Measurements from ENCODE around the gene KANSL1L. TPM values are rescaled to one million over a fixed set of nuclear protein-coding genes. Genes with fewer than 3 reads are reported as not detected.

Gene KANSL1L
- total and polyA plus RNA-seq, 12 donors: 4.0 to 27.3 (median 18.9) TPM

DNA sequence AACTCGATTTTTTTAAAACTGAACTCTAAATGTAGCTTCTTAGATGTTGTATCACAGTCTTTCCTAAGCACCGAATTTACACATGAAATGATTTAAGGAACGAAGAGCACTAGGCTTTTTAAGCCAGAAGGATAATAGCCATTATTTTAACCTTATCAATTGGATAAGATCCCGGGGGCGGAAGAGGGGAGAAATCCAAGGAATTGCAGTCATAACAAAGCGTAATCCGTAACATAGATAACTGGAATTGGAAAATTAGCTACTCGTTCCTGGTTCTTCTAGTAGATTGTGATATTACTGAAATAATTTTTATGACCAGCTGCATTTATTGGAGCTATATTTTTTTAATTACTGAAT, 988 bp upstream of the KANSL1L start:
- Histone ChIP-seq H3K36me3 (no peaks in the 10 kb centered on the region), H3K9me3 (peaks cover 0 to 3% (median 0%) of the 10 kb centered on the region in 11 donors), H3K4me3 (peak overlapping the region; percentile 42 to 94 (median 86)), H3K4me1 (peaks cover 3 to 35% (median 32%) of the 10 kb centered on the region in 9 donors), H3K27ac (peak overlapping the region; percentile 87 to 100 (median 99)), H3K27me3 (peaks cover 0 to 9% (median 0%) of the 10 kb centered on the region in 7 donors)
- TF ChIP-seq, protein P1, sequence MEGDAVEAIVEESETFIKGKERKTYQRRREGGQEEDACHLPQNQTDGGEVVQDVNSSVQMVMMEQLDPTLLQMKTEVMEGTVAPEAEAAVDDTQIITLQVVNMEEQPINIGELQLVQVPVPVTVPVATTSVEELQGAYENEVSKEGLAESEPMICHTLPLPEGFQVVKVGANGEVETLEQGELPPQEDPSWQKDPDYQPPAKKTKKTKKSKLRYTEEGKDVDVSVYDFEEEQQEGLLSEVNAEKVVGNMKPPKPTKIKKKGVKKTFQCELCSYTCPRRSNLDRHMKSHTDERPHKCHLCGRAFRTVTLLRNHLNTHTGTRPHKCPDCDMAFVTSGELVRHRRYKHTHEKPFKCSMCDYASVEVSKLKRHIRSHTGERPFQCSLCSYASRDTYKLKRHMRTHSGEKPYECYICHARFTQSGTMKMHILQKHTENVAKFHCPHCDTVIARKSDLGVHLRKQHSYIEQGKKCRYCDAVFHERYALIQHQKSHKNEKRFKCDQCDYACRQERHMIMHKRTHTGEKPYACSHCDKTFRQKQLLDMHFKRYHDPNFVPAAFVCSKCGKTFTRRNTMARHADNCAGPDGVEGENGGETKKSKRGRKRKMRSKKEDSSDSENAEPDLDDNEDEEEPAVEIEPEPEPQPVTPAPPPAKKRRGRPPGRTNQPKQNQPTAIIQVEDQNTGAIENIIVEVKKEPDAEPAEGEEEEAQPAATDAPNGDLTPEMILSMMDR (IDR thresholded peaks at IDR 0.05): no peak
- intact Hi-C loops (cut with DNase I): loop anchor here in 4 of 10 donors (5.0 to 10.0 kb wide), 2 partner anchors 167 to 170 kb away; partner anchors contain the start of gene RPE (in 4 of the 4)
- 4% methylated on average over 8 of the region's 8 CpGs for WGBS, 2 donors
- no peak for ATAC-seq
- DNase-seq: no peak

DNA sequence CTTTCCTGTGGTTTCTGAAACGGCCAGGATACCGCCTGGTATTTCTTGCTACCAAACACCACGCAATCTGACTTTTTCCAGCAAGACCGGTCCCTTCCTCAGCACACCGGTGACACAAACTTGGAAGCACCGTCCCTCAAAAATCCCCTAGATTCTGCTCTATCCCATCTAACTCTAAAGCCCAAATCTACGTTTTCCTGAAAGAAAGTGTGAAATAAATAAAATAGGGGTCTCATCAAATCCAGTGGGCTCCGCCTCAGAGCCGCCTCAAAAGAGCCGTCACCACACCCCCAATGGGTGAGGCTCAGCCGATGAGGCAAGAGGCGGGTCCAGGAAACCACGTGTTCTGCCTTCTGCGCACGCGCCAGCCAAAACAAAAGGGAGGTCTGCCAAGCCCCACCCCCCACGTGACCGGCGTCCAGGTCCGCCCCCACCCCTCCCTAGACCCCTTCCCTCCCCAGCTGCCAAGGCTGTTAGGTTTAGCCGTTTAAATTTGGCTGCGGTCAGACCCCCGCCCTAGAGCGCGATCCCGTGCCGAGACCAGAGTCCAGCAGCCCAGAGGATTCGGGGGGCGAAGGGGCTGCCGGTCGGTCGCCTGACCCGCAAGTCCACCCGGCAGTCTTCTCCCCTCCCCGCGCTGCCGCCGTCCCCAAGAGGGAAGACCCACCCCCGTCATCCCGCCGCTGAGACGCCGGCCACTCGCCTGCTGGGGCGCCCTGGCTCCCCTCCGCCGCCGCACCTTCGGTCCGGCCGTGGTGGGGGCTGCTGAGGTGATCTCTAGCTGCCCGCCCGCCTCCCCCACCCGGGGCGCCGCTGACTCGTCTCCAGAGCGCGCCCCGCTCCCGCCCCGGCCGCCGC, 534 bp downstream of the KANSL1L start:
- 0 to 1% methylated on average over 48 to 64 of the region's 64 CpGs for WGBS, 2 donors
- peak overlapping the region; percentile 97 to 100 (median 99) for H3K27ac ChIP-seq
- DNase-seq: peak; percentile 96 to 97
- peak overlapping the region; percentile 71 to 94 (median 86) for H3K4me3 ChIP-seq
- peaks cover 3 to 51% (median 46%) of the 10 kb centered on the region in 9 donors for H3K4me1 ChIP-seq
- intact Hi-C loops (cut with DNase I): loop anchor here in 6 of 10 donors (1.0 to 10.0 kb wide), 4 partner anchors 166 to 168 kb away; partner anchors contain the start of gene RPE (in 6 of the 6)
- peaks cover 0 to 9% (median 0%) of the 10 kb centered on the region in 7 donors for H3K27me3 ChIP-seq
- TF ChIP-seq, protein P1 (IDR thresholded peaks at IDR 0.05): peak in 2 of 9 donors; percentile 7 to 17
- H3K9me3 ChIP-seq: no peaks in the 10 kb centered on the region
- H3K36me3 ChIP-seq: no peaks in the 10 kb centered on the region
- peak; percentile 85 to 95 (median 92) for ATAC-seq

DNA sequence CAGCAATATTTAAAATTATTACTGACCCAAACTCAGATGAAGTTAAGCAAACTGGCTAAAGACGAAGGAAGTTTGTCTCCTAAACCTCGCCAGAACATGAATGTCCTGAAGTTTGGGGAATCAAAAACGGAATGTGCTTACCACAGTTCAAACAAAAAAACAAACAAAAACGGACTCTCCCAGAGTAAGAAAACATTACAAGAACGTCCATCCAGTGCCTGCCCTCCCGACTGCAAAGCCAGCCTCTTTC, 1.1 kb downstream of the KANSL1L start:
- peaks cover 3 to 52% (median 51%) of the 10 kb centered on the region in 9 donors for H3K4me1 ChIP-seq
- no peaks in the 10 kb centered on the region for H3K36me3 ChIP-seq
- peaks cover 0 to 9% (median 0%) of the 10 kb centered on the region in 7 donors for H3K27me3 ChIP-seq
- H3K4me3 ChIP-seq: peak overlapping the region; percentile 71 to 94 (median 86)
- ATAC-seq (no peak), DNase-seq (peak in 1 of 2 donors; percentile 24)
- intact Hi-C loops (cut with DNase I): loop anchor here in 5 of 10 donors (2.0 to 10.0 kb wide), 3 partner anchors 165 to 168 kb away; partner anchors contain the start of gene RPE (in 5 of the 5)
- H3K9me3 ChIP-seq: no peaks in the 10 kb centered on the region
- 0% methylated on average over 6 of the region's 6 CpGs for WGBS, 2 donors
- H3K27ac ChIP-seq: peak overlapping the region; percentile 97 to 100 (median 99)
- TF ChIP-seq, protein P1 (IDR thresholded peaks at IDR 0.05): no peak

DNA sequence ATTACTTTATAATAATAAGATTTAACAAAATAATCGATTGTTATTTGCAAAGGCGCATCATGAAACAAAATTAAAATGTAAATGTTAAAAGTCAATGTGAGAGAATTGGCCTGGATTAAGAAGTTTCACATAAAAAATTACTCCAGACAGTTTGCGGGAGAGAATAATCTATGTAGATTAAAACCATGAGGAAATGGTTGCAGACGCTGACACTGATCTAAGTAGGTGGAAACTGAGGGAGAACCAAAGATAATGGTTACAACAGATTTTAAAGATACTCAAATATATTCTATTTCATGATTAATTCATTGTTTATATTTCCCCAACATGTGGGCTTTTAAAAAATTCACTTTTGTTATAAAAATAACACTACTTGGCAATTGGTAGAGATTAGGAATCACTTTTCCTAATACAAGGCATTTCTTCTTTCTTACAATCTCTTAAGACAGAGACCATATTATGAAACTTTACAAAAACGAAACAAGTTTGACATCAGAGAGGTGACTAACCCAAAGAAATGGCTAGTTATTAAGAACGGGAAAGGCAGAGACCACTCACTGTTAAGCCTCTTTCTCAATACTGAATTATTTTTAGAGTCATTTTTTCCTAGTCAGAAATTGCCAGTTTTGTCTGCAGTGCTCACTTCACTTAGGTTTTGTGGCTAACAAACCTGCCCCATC, 1.6 kb downstream of the KANSL1L start:
- DNase-seq (no peak), ATAC-seq (no peak)
- TF ChIP-seq, protein P1 (IDR thresholded peaks at IDR 0.05): no peak
- 23 to 26% methylated on average over 6 of the region's 6 CpGs for WGBS, 2 donors
- peak overlapping the region; percentile 71 to 94 (median 86) for H3K4me3 ChIP-seq
- no peaks in the 10 kb centered on the region for H3K36me3 ChIP-seq
- H3K27me3 ChIP-seq: peaks cover 0 to 9% (median 0%) of the 10 kb centered on the region in 7 donors
- no peaks in the 10 kb centered on the region for H3K9me3 ChIP-seq
- peaks cover 3 to 52% (median 51%) of the 10 kb centered on the region in 9 donors for H3K4me1 ChIP-seq
- H3K27ac ChIP-seq: peak overlapping the region; percentile 97 to 100 (median 99)
- intact Hi-C loops (cut with DNase I): loop anchor here in 5 of 10 donors (2.0 to 10.0 kb wide), 3 partner anchors 165 to 167 kb away; partner anchors contain the start of gene RPE (in 5 of the 5)
